Endothelial cell (in vitro differentiated cells): ENCODE measurements around the gene ADORA2B. TPM values are rescaled to one million over a fixed set of nuclear protein-coding genes. Genes with fewer than 3 reads are reported as not detected.

Experiments used
- DNase-seq: peaks from one replicate; pipeline ENCODE4 v3.0.0; 2021; ENCODE audit warnings: low spot score
- H3K27ac Mint-ChIP-seq: one replicate; pipeline ENCODE4 v1.8.0; 2021; ENCODE audit warnings: mixed read lengths, inconsistent platforms; ENCODE audit not compliant: unreplicated experiment
- H3K27me3 Mint-ChIP-seq: one replicate; pipeline ENCODE4 v1.8.0; 2021; ENCODE audit warnings: mild to moderate bottlenecking, moderate library complexity, mixed read lengths, inconsistent platforms; ENCODE audit not compliant: unreplicated experiment
- H3K36me3 Mint-ChIP-seq: one replicate; pipeline ENCODE4 v1.8.0; 2021; ENCODE audit warnings: mild to moderate bottlenecking, low read depth, mixed read lengths, inconsistent platforms; ENCODE audit not compliant: unreplicated experiment
- H3K4me1 Mint-ChIP-seq: one replicate; pipeline ENCODE4 v1.8.0; 2021; ENCODE audit warnings: mild to moderate bottlenecking, mixed read lengths, inconsistent platforms; ENCODE audit not compliant: unreplicated experiment
- H3K4me3 Mint-ChIP-seq: one replicate; pipeline ENCODE4 v1.8.0; 2021; ENCODE audit warnings: mild to moderate bottlenecking, mixed read lengths, inconsistent platforms; ENCODE audit not compliant: unreplicated experiment
- H3K9me3 Mint-ChIP-seq: one replicate; pipeline ENCODE4 v1.8.0; 2021; ENCODE audit warnings: mixed read lengths, inconsistent platforms; ENCODE audit not compliant: unreplicated experiment
- total RNA-seq: library from RNA; stranded (reverse); fragmentation: NEBNext Ultra II Directional; extraction: Animal tissue kit (Norgen Biotek cat#: 25700); gene quantifications from one replicate; pipeline ENCODE4 v1.2.1, GENCODE V29; 2021; ENCODE audit not compliant: unreplicated experiment
- TF ChIP-seq, protein P1 (sequence below): fragments of 200-600 bp; sonication (generic); IDR thresholded peaks from one replicate; pipeline ENCODE4 v1.5.0; 2021; ENCODE audit warnings: antibody characterized with exemption; ENCODE audit not compliant: unreplicated experiment

ADORA2B gene
- total RNA-seq, 1 donor from 2014 or later = 5.2 TPM

DNA sequence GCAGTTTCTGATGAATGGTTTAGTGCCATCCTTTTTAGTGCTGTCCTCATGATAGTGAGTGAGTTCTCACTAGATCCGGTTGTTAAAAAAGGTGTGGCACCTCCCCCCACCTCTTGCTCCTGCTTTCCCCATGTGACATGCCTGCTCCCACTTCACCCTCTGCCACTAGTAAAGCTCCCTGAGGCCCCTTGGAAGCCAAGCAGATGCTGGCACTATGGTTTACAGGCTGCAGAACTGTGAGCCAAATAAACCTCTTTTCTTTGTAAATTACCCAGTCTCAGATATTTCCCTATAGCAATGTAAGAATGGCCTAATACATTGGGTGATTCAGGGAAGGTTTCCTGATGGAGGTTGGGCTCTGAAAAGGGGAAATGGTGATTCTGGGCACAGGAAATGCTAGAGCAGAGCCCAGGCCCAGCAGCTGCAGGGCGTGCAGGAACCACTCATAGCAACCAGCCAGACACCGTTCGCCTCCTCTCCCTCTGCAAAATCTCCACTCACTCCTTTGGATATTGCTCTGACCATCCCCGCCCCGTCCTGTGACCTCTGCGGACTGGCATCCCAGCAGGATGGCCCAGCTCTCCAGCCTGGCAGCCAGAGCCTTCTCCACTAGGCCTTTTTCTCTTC is 2.6 kb upstream of the ADORA2B start:
- no peak overlapping the region for H3K4me3 Mint-ChIP-seq
- H3K27me3 Mint-ChIP-seq = peaks cover 21% of the 10 kb centered on the region
- DNase-seq = no peak
- H3K27ac Mint-ChIP-seq = peak overlapping the region; percentile 36
- no peaks in the 10 kb centered on the region for H3K9me3 Mint-ChIP-seq
- TF ChIP-seq, protein P1, sequence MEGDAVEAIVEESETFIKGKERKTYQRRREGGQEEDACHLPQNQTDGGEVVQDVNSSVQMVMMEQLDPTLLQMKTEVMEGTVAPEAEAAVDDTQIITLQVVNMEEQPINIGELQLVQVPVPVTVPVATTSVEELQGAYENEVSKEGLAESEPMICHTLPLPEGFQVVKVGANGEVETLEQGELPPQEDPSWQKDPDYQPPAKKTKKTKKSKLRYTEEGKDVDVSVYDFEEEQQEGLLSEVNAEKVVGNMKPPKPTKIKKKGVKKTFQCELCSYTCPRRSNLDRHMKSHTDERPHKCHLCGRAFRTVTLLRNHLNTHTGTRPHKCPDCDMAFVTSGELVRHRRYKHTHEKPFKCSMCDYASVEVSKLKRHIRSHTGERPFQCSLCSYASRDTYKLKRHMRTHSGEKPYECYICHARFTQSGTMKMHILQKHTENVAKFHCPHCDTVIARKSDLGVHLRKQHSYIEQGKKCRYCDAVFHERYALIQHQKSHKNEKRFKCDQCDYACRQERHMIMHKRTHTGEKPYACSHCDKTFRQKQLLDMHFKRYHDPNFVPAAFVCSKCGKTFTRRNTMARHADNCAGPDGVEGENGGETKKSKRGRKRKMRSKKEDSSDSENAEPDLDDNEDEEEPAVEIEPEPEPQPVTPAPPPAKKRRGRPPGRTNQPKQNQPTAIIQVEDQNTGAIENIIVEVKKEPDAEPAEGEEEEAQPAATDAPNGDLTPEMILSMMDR = no peak
- H3K36me3 Mint-ChIP-seq = peaks cover 11% of the 10 kb centered on the region
- peaks cover 35% of the 10 kb centered on the region for H3K4me1 Mint-ChIP-seq

DNA sequence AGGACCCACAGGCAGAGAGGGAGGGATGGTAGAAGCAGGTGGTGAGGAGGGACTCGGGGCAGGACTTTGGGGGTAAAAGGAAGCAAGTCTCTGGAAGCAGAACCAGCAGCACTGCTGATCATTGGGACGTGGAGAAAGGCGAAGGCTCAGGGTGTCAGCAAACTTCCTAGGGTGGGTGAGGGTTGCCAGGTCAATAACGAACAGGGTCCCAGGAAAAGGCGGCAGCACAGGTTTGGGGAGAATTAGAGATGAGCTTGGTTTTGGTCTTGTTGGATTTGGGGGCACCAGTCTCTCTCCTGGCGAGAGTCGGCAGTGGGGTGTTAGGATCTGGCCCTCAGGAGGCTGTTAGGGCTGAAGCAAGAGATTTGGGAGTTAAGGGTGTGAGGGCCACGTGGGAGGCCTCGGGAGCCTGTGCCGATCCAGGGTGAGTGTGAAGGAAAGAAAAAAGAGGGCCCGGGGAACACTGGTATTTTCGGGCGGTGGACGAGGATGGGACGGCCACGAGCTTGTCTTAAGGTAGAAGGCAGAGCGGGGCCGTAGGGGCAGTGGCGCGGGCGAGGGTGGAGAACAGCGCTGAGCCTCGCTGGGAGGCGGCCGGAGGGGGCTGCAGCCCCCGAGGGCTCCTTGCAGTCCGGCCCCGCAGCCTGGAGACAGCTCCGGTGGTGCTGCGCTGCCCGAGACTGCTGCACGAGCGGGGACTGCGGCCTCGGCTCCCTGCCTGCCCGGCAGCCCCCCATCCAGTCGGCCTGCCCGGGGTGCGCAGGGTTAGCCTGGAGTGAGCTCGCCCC is 765 bp upstream of the ADORA2B start:
- TF ChIP-seq, protein P1 = no peak
- H3K4me1 Mint-ChIP-seq = peaks cover 36% of the 10 kb centered on the region
- peaks cover 24% of the 10 kb centered on the region for H3K27me3 Mint-ChIP-seq
- peak; percentile 53 for DNase-seq
- peak overlapping the region; percentile 77 for H3K4me3 Mint-ChIP-seq
- H3K27ac Mint-ChIP-seq = peak overlapping the region; percentile 65
- H3K9me3 Mint-ChIP-seq = no peaks in the 10 kb centered on the region
- H3K36me3 Mint-ChIP-seq = peaks cover 11% of the 10 kb centered on the region

DNA sequence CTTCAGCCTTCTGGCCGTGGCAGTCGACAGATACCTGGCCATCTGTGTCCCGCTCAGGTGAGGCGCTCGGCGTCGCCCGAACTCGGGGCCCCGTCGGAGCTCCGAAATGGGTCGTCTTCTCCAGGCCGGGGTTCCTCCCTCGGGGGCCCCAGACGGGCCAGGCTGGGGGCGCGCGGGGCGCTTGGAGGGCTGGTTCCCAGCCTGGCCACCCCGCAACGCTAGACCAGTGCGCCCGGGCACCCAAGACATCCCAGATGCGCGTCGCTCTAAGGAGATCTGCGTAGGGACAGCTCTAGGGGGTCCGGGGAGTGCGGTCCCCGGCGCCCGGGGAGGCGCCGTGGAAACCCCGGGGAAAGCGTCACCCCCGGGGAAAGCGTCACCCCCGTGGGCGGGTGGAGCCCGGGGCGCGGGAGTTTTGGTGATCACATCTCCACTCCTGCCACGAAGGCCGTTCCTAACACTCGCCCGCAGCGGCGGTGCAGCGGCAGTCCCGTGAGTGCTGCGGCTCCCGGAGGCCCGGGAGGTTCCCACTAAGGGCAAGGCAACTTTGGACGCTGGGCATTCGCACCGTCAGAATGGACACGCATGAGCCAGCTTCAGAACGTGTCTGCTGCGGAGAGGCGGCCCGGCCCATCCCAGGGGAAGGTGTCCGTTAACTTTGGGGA is 729 bp downstream of the ADORA2B start:
- H3K27ac Mint-ChIP-seq = no peak overlapping the region
- H3K9me3 Mint-ChIP-seq = no peaks in the 10 kb centered on the region
- peaks cover 24% of the 10 kb centered on the region for H3K27me3 Mint-ChIP-seq
- H3K36me3 Mint-ChIP-seq = peaks cover 14% of the 10 kb centered on the region
- H3K4me1 Mint-ChIP-seq = peaks cover 36% of the 10 kb centered on the region
- peak; percentile 21 for DNase-seq
- TF ChIP-seq, protein P1 = no peak
- H3K4me3 Mint-ChIP-seq = peak overlapping the region; percentile 89

DNA sequence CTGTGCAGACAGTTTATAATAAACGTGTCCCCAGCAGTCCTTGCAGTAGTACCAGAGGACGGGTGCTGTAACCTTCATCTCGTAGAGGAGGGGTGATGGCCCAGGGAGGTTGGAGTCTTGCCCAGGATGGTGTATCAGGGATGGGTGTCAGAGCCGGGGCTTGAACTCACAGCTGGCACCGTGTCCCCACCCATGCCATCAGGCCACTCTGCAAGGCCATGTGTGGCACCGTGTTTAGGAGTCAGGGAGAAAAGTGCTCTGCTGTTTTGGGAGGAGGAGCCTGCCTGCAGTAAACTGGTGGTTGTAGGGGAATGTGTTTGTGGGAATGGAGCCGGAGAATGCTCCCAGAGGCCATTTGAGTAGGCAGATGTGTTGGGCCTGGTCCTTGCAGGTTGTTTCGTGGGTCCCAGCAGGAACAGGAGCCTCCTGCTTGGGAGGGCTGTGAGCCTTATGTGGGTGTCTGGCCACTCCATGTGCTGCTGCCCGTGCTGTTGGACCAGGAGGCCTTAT is 1.7 kb downstream of the ADORA2B start:
- Mint-ChIP-seq H3K9me3 (no peaks in the 10 kb centered on the region), H3K4me1 (peaks cover 36% of the 10 kb centered on the region), H3K4me3 (peak overlapping the region; percentile 89), H3K27me3 (peaks cover 24% of the 10 kb centered on the region), H3K36me3 (peaks cover 17% of the 10 kb centered on the region), H3K27ac (no peak overlapping the region)
- TF ChIP-seq, protein P1 = no peak
- DNase-seq = no peak
